NB4 (cell line): Measurements from ENCODE around the gene OR5A2.

Experiments
- CTCF ChIP-seq: IDR thresholded peaks from one replicate; pipeline ENCODE4 v1.5.1; 2012; ENCODE audit warnings: low read depth, low read length
- MAX ChIP-seq: IDR thresholded peaks from 2 replicates; pipeline ENCODE4 v1.6.1; 2011; ENCODE audit warnings: low read depth, low read length
- MYC ChIP-seq: IDR thresholded peaks from 2 replicates; pipeline ENCODE4 v1.6.1; 2011; ENCODE audit warnings: low read depth, low read length
- POLR2A ChIP-seq: IDR thresholded peaks from 2 replicates; pipeline ENCODE4 v1.6.1; 2011; ENCODE audit warnings: mild to moderate bottlenecking; ENCODE audit not compliant: insufficient read length; ENCODE audit errors: extremely low read depth

GRCh38 chr11:59403546-59403945, 22.7 kb downstream of the OR5A2 start:
- TF ChIP-seq POLR2A (no peak), CTCF (no peak), MAX (no peak), MYC (no peak)
